IMR-90 (cell line): ENCODE measurements around the gene DNAJB8. TPM values are rescaled to one million over a fixed set of nuclear protein-coding genes. Genes with fewer than 3 reads are reported as not detected.

Experiments
- ATAC-seq: fragments of 200-7000 bp; cut with Tn5 transposase; 2 replicates; pipeline ENCODE4 v1.9.1; 2020; ENCODE audit warnings: low read depth, mild to moderate bottlenecking, moderate library complexity
- BruUV-seq: library from RNA; stranded (reverse); fragments of 400-500 nt; replicated peaks from 2 replicates; lab custom pipeline; 2021; lab: Mats Ljungman, UMichigan
- CTCF ChIA-PET: fragments of 300-600 bp; formaldehyde crosslinking; extraction: SDS; loops from one replicate; lab custom pipeline; 2021; ENCODE audit warnings: antibody characterized with exemption; lab: Yijun Ruan, JAX
- POLR2A ChIA-PET: fragments of 300-600 bp; sonication (Branson Sonifier 250); formaldehyde crosslinking; loops from one replicate; lab custom pipeline; 2022; ENCODE audit warnings: antibody characterized with exemption; ENCODE audit not compliant: unreplicated experiment; lab: Charles Lee
- DNase-seq: peaks from one replicate; pipeline ENCODE4 v3.0.0; 2013
- H2AFZ ChIP-seq: replicated peaks from 2 replicates; pipeline ENCODE3; 2013; ENCODE audit warnings: low read length, mild to moderate bottlenecking; ENCODE audit not compliant: poor library complexity
- H2AK5ac ChIP-seq: 2 replicates; pipeline ENCODE4 v1.6.1; 2013; ENCODE audit warnings: low read depth, low read length, inconsistent platforms
- H2AK9ac ChIP-seq: replicated peaks from 2 replicates; pipeline ENCODE3; 2013; ENCODE audit warnings: mild to moderate bottlenecking, low read depth, low read length, moderate library complexity; ENCODE audit not compliant: poor library complexity
- H2BK120ac ChIP-seq: 2 replicates; pipeline ENCODE4 v1.6.1; 2013; ENCODE audit warnings: low read depth, low read length, inconsistent platforms
- H2BK15ac ChIP-seq: 3 replicates; pipeline ENCODE4 v1.6.1; 2013; ENCODE audit warnings: low read depth, low read length, inconsistent platforms
- H2BK20ac ChIP-seq: 2 replicates; pipeline ENCODE4 v1.6.1; 2013; ENCODE audit warnings: low read depth, mild to moderate bottlenecking, inconsistent platforms, low read length, moderate library complexity
- H2BK5ac ChIP-seq: 2 replicates; pipeline ENCODE4 v1.6.1; 2013; ENCODE audit warnings: mild to moderate bottlenecking, low read depth, low read length, inconsistent platforms; ENCODE audit not compliant: poor library complexity, severe bottlenecking
- H3K14ac ChIP-seq: replicated peaks from 2 replicates; pipeline ENCODE4 v1.6.1; 2013; ENCODE audit warnings: low read depth, low read length, inconsistent platforms
- H3K18ac ChIP-seq: 2 replicates; pipeline ENCODE4 v1.6.1; 2013; ENCODE audit warnings: low read depth, low read length, control low read depth
- H3K23ac ChIP-seq: 2 replicates; pipeline ENCODE4 v1.6.1; 2013; ENCODE audit warnings: low read depth, low read length, inconsistent platforms
- H3K27ac ChIP-seq: 2 replicates; pipeline ENCODE4 v1.5.1; 2013; ENCODE audit warnings: mild to moderate bottlenecking, control low read depth, low read length; ENCODE audit not compliant: insufficient read depth
- H3K27me3 ChIP-seq: 2 replicates; pipeline ENCODE4 v1.6.1; 2013; ENCODE audit warnings: low read length; ENCODE audit not compliant: control insufficient read depth, insufficient read depth
- H3K36me3 ChIP-seq: 2 replicates; pipeline ENCODE4 v1.6.1; 2013; ENCODE audit warnings: low read length, mixed read lengths; ENCODE audit not compliant: control insufficient read depth, insufficient read depth
- H3K4ac ChIP-seq: 2 replicates; pipeline ENCODE4 v1.6.1; 2013; ENCODE audit warnings: low read depth, low read length, inconsistent platforms
- H3K4me1 ChIP-seq: 2 replicates; pipeline ENCODE4 v1.6.1; 2013; ENCODE audit warnings: low read length, mixed read lengths; ENCODE audit not compliant: control insufficient read depth, insufficient read depth
- H3K4me2 ChIP-seq: 2 replicates; pipeline ENCODE4 v1.6.1; 2013; ENCODE audit warnings: low read depth, mild to moderate bottlenecking, control low read depth, low read length, moderate library complexity
- H3K4me3 ChIP-seq: 2 replicates; pipeline ENCODE4 v1.5.1; 2013; ENCODE audit warnings: low read depth, mild to moderate bottlenecking, control low read depth, low read length, moderate library complexity; ENCODE audit not compliant: insufficient read depth
- H3K56ac ChIP-seq: 2 replicates; pipeline ENCODE4 v1.6.1; 2013; ENCODE audit warnings: low read length, inconsistent platforms; ENCODE audit not compliant: insufficient read depth; ENCODE audit errors: extremely low read depth
- H3K79me1 ChIP-seq, 2 experiments: 2 replicates each; pipeline ENCODE4 v1.6.1; 2013; ENCODE audit warnings: low read length in 2 of 2, inconsistent platforms in 1 of 2, low read depth in 1 of 2
- H3K9ac ChIP-seq: 2 replicates; pipeline ENCODE4 v1.6.1; 2013; ENCODE audit warnings: low read depth, low read length, control low read depth
- H3K9me1 ChIP-seq: 2 replicates; pipeline ENCODE4 v1.6.1; 2013; ENCODE audit warnings: low read length, inconsistent platforms; ENCODE audit not compliant: insufficient read depth
- H3K9me3 ChIP-seq: 2 replicates; pipeline ENCODE4 v1.6.1; 2013; ENCODE audit warnings: low read length; ENCODE audit not compliant: control insufficient read depth, insufficient read depth
- H4K20me1 ChIP-seq: 2 replicates; pipeline ENCODE4 v1.6.1; 2013; ENCODE audit warnings: low read length, inconsistent platforms; ENCODE audit not compliant: insufficient read depth
- H4K5ac ChIP-seq: 2 replicates; pipeline ENCODE4 v1.6.1; 2013; ENCODE audit warnings: mild to moderate bottlenecking, low read depth, low read length, control low read depth
- H4K8ac ChIP-seq, 2 experiments: 2 replicates each; pipeline ENCODE4 v1.6.1; 2013; ENCODE audit warnings: low read depth in 2 of 2, low read length in 2 of 2, control low read depth in 1 of 2, inconsistent platforms in 1 of 2
- H4K91ac ChIP-seq: 2 replicates; pipeline ENCODE4 v1.6.1; 2013; ENCODE audit warnings: low read depth, low read length, inconsistent platforms; ENCODE audit not compliant: insufficient read depth
- BHLHE40 ChIP-seq: fragments of 150-350 bp; IDR thresholded peaks from 2 replicates; pipeline ENCODE4 v1.6.1; 2016; ENCODE audit warnings: mild to moderate bottlenecking, low read depth, low read length
- SMC3 ChIP-seq: fragments of 150-350 bp; IDR thresholded peaks from 2 replicates; pipeline ENCODE4 v1.6.1; 2016; ENCODE audit warnings: low read depth, mild to moderate bottlenecking, antibody characterized with exemption, low read length, moderate library complexity
- WGBS, 2 experiments: methylation state at CpG; one replicate each; pipeline versions ENCODE4 v1.1.5 to v1.1.7; 2013; ENCODE audit warnings: missing lambda C conversion rate in 2 of 2; ENCODE audit not compliant: insufficient read length in 1 of 2; ENCODE audit errors: extremely low coverage in 2 of 2; 5-methylcytosine and 5-hydroxymethylcytosine counted together
- dilution Hi-C: fragments of 300-500 bp; cut with HindIII; formaldehyde crosslinking; loops from one replicate; pipeline ENCODE4 v1.14.3; 2018; ENCODE audit warnings: low sequenced_read_pairs; ENCODE audit not compliant: unreplicated experiment
- in situ Hi-C: fragments of 300-500 bp; cut with MboI; formaldehyde crosslinking; loops from 3 replicates; pipeline ENCODE4 v1.14.3; 2019; ENCODE audit warnings: low sequenced_read_pairs, inconsistent platforms, mixed read lengths
- intact Hi-C: fragments of 100-400 bp; cut with micrococcal nuclease; formaldehyde crosslinking; loops from 2 replicates; pipeline ENCODE4 v1.10.0; 2022
- polyA plus RNA-seq, 3 experiments: library from polyadenylated mRNA; depleted of rRNA; stranded (reverse); fragments of >200 nt; gene quantifications; 2 replicates each; pipeline ENCODE4 v1.2.3, GENCODE V29; 2012; ENCODE audit warnings: low replicate concordance in 1 of 3
- total RNA-seq: library from RNA; depleted of rRNA; stranded (reverse); fragments of >200 nt; gene quantifications from 2 replicates; pipeline ENCODE4 v1.2.3, GENCODE V29; 2012
- TF ChIP-seq, protein P1 (sequence below): fragments of 150-350 bp; IDR thresholded peaks from 2 replicates; pipeline ENCODE4 v1.6.1; 2016; ENCODE audit warnings: low read depth, mild to moderate bottlenecking, low read length, moderate library complexity, borderline replicate concordance
- TF ChIP-seq, protein P2 (sequence below): conservative IDR thresholded peaks from 2 replicates; pipeline ENCODE4 v1.5.1; 2012; ENCODE audit warnings: mild to moderate bottlenecking, low read depth, low read length, improper control_type of control experiment

Gene DNAJB8
- total and polyA plus RNA-seq, 2 of the 4 experiments (the other 2 are of a cell fraction) = not detected

DNA sequence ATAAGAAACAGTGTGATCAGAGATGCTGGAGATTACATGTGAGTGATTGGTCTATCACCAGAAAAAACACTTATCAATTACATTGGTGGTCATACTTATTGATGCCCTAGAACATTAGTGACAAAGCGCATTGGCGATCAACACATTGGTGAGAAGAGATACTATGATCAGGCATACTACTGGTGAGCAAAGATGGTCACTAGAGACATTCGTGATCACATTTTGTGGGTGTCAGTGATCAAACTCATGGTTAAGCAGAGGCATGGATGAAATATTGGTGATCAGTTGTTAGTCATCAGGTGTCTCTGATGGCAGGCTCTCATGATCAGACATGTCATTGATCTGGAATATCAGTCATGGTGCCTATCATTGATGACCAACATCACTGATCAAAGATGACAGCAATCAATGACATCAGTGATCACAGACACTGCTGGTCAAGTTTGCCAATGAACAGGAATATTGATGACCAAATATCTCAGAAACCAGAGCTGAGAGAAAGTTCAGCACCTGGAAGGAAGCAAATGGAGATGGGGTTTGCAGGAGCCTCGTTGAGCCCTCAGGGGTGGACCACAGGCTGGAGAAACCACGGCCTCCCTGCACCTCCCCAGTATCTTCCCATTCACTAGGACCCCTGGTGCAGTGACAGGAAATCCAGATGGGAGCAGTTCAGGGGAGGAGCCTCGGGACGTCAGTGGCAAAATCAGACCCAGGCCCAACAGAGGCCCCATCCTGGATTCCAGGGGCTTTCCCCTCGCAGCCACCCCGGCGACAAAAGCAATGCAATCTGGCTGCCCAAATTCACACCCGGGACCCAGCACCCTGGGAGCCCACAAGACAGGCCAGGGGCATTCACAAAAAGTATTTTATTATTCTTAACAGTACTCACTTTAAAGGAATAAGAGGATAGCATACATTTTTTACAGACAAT is 12.2 kb upstream of the DNAJB8 start:
- Histone ChIP-seq H4K20me1 (peaks cover 5% of the 10 kb centered on the region; the same call in 1 of the 2 replicates), H2BK5ac (no peak overlapping the region), H4K8ac (no peak overlapping the region), H3K23ac (no peak overlapping the region), H4K5ac (no peak overlapping the region), H2BK20ac (no peak overlapping the region), H2AK5ac (no peak overlapping the region), H3K18ac (no peak overlapping the region), H3K9me1 (peaks cover 3% of the 10 kb centered on the region; the same call in 1 of the 2 replicates), H4K91ac (no peak overlapping the region), H3K4me1 (peaks cover 12% of the 10 kb centered on the region), H2BK120ac (no peak overlapping the region), H3K4me3 (no peak overlapping the region), H2AK9ac (no peak overlapping the region), H3K4ac (no peak overlapping the region), H3K56ac (no peak overlapping the region), H3K9ac (no peak overlapping the region), H3K27me3 (peaks cover 21% of the 10 kb centered on the region), H3K14ac (no peak overlapping the region), H3K36me3 (peaks cover 15% of the 10 kb centered on the region), H3K79me1 (peaks cover 0 to 3% of the 10 kb centered on the region in 2 experiments; a peak in 3 of 4 replicates), H3K9me3 (no peaks in the 10 kb centered on the region), H3K4me2 (no peak overlapping the region), H2AFZ (no peak overlapping the region), H2BK15ac (no peak overlapping the region), H3K27ac (no peak overlapping the region)
- dilution Hi-C loops (no loop called here), intact Hi-C loops (no loop called here), in situ Hi-C loops (no loop called here)
- TF ChIP-seq SMC3 (no peak), BHLHE40 (no peak)
- TF ChIP-seq, protein P1, sequence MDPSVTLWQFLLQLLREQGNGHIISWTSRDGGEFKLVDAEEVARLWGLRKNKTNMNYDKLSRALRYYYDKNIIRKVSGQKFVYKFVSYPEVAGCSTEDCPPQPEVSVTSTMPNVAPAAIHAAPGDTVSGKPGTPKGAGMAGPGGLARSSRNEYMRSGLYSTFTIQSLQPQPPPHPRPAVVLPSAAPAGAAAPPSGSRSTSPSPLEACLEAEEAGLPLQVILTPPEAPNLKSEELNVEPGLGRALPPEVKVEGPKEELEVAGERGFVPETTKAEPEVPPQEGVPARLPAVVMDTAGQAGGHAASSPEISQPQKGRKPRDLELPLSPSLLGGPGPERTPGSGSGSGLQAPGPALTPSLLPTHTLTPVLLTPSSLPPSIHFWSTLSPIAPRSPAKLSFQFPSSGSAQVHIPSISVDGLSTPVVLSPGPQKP = no peak
- TF ChIP-seq, protein P2, sequence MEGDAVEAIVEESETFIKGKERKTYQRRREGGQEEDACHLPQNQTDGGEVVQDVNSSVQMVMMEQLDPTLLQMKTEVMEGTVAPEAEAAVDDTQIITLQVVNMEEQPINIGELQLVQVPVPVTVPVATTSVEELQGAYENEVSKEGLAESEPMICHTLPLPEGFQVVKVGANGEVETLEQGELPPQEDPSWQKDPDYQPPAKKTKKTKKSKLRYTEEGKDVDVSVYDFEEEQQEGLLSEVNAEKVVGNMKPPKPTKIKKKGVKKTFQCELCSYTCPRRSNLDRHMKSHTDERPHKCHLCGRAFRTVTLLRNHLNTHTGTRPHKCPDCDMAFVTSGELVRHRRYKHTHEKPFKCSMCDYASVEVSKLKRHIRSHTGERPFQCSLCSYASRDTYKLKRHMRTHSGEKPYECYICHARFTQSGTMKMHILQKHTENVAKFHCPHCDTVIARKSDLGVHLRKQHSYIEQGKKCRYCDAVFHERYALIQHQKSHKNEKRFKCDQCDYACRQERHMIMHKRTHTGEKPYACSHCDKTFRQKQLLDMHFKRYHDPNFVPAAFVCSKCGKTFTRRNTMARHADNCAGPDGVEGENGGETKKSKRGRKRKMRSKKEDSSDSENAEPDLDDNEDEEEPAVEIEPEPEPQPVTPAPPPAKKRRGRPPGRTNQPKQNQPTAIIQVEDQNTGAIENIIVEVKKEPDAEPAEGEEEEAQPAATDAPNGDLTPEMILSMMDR = no peak
- WGBS, 2 experiments = 48% methylated on average over 2 of the region's 11 CpGs; no CpG with 5 or more reads in 1 of the 2 experiments
- ChIA-PET CTCF (no interaction called here), POLR2A (no interaction called here)
- no TSS peak for BruUV-seq
- ATAC-seq (no peak), DNase-seq (no peak)
